Activated CD4-positive, alpha-beta T cell treated with anti-CD3 and anti-CD28 coated beads, Interleukin-2, amount 10 ng/mL, durations not matched to agents 7 days and 5 days (primary cell): ENCODE results near the gene CHPT1. TPM values are rescaled to one million over a fixed set of nuclear protein-coding genes. Genes with fewer than 3 reads are reported as not detected.
A peak's percentile ranks its signal among the peaks of the same experiment; 100 is the strongest.
"Not testable (repeated sequence)": the region's sequence is repeated elsewhere in the genome, so short reads cannot be mapped to it uniquely, and the experiment has no call there.

Experiments
- CTCF ChIA-PET: fragments of 350-600 bp; sonication (Branson Sonifier 250); formaldehyde crosslinking; loops from one replicate; lab custom pipeline; 2021; ENCODE audit warnings: antibody characterized with exemption; lab: Charles Lee
- POLR2A ChIA-PET: fragments of 350-600 bp; sonication (Branson Sonifier 250); formaldehyde crosslinking; loops from one replicate; lab custom pipeline; 2021; ENCODE audit warnings: antibody characterized with exemption; lab: Charles Lee
- DNase-seq: peaks from one replicate; pipeline ENCODE4 v3.0.0-alpha.2; 2020
- H3K27ac Mint-ChIP-seq: one replicate; pipeline ENCODE4 v1.8.0; 2021; ENCODE audit warnings: mild to moderate bottlenecking, moderate library complexity, mixed read lengths
- H3K27me3 Mint-ChIP-seq: one replicate; pipeline ENCODE4 v1.8.0; 2021; ENCODE audit warnings: mixed read lengths
- H3K36me3 Mint-ChIP-seq: one replicate; pipeline ENCODE4 v1.8.0; 2021; ENCODE audit warnings: low read depth, mixed read lengths
- H3K4me1 Mint-ChIP-seq: one replicate; pipeline ENCODE4 v1.8.0; 2021; ENCODE audit warnings: mixed read lengths
- H3K4me3 Mint-ChIP-seq: one replicate; pipeline ENCODE4 v1.8.0; 2021; ENCODE audit warnings: mild to moderate bottlenecking, moderate library complexity, mixed read lengths
- H3K9me3 Mint-ChIP-seq: one replicate; pipeline ENCODE4 v1.8.0; 2021; ENCODE audit warnings: mixed read lengths
- total RNA-seq, 2 experiments: library from RNA; stranded (reverse); gene quantifications; one replicate each; pipeline ENCODE4 v1.2.3, GENCODE V29; 2021

The CHPT1 gene
- 10 to 100 TPM in 1 of 2 experiments, 1 to 10 TPM in 1; 9.5 to 11.8 TPM for total RNA-seq

GRCh38 chr12:101697197-101697929 is at the start of gene CHPT1:
Gene CHPT1 (plus strand): TSS chr12:101697640. CDS start chr12:101697862, 222 bp downstream.
- CTCF ChIA-PET: interaction anchor here (1.1 kb wide), 1 partner anchor 49 kb away, joined by 3 read pairs; no protein-coding TSS in a partner anchor
- Mint-ChIP-seq H3K27me3 (no peaks in the 10 kb centered on the region), H3K27ac (peak within 1 kb of the TSS; percentile 86), H3K36me3 (no peaks in the 10 kb centered on the region), H3K4me3 (peak within 1 kb of the TSS; percentile 81), H3K9me3 (no peaks in the 10 kb centered on the region), H3K4me1 (peaks cover 38% of the 10 kb centered on the region)
- DNase-seq: peak; percentile 54
- POLR2A ChIA-PET: no interaction called here

GRCh38 chr12:101647711-101648110 is 49.7 kb upstream of the CHPT1 start:
- Mint-ChIP-seq H3K4me3 (no peak overlapping the region), H3K9me3 (no peaks in the 10 kb centered on the region), H3K4me1 (no peaks in the 10 kb centered on the region), H3K36me3 (no peaks in the 10 kb centered on the region), H3K27ac (no peak overlapping the region), H3K27me3 (peaks cover 42% of the 10 kb centered on the region)
- ChIA-PET CTCF (interaction anchor here (1.4 kb wide), 1 partner anchor 12 kb away, joined by 3 read pairs; no protein-coding TSS in a partner anchor), POLR2A (no interaction called here)
- no peak for DNase-seq

DNA sequence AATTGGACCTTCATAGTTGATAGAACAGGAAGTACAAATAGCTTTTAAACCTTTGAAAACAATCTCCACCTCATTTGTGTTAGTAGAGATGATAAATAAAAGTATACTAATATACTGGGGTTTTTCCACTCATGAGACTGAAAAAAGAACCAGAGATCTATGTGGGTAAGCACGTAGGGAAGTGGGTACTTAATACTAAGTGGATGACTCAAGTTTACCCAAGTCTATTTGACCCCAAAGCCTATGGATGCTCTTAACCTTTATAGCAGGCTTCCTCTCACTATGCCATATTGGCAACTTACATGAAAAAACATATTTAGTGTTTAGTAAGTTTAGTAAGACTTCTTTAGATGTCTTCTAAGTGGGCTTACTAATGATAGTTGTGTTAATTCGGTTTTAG is 49.2 kb upstream of the CHPT1 start:
- no peaks in the 10 kb centered on the region for H3K36me3 Mint-ChIP-seq
- H3K4me3 Mint-ChIP-seq: no peak overlapping the region
- DNase-seq: no peak
- no peaks in the 10 kb centered on the region for H3K4me1 Mint-ChIP-seq
- no peaks in the 10 kb centered on the region for H3K9me3 Mint-ChIP-seq
- H3K27me3 Mint-ChIP-seq: peaks cover 39% of the 10 kb centered on the region
- no peak overlapping the region for H3K27ac Mint-ChIP-seq
- POLR2A ChIA-PET: no interaction called here
- CTCF ChIA-PET: no interaction called here

GRCh38 chr12:101650346-101651117 is 46.9 kb upstream of the CHPT1 start:
- H3K4me3 Mint-ChIP-seq: no peak overlapping the region
- CTCF ChIA-PET: no interaction called here
- H3K4me1 Mint-ChIP-seq: no peaks in the 10 kb centered on the region
- POLR2A ChIA-PET: no interaction called here
- no peaks in the 10 kb centered on the region for H3K36me3 Mint-ChIP-seq
- H3K9me3 Mint-ChIP-seq: no peaks in the 10 kb centered on the region
- no peak for DNase-seq
- H3K27me3 Mint-ChIP-seq: peaks cover 38% of the 10 kb centered on the region
- no peak overlapping the region for H3K27ac Mint-ChIP-seq

DNA sequence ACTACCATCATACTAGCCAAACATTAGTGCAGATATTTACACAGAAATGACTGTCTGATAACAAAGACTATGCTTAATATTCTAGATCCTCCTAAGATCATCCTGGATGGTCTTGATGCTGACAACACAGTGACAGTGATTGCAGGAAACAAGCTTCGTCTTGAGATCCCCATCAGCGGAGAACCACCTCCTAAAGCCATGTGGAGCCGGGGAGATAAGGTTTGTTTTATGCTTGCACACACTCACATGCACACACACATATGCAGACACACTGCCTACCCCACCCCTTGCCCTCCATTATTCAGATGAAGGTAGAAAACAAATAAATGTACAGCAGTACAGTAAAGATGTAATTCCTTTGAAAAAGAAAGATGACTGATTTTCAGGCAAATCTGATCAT is 44.4 kb upstream of the CHPT1 start:
- POLR2A ChIA-PET: no interaction called here
- CTCF ChIA-PET: no interaction called here
- Mint-ChIP-seq H3K36me3 (no peaks in the 10 kb centered on the region), H3K27ac (no peak overlapping the region), H3K27me3 (peaks cover 31% of the 10 kb centered on the region), H3K9me3 (no peaks in the 10 kb centered on the region), H3K4me3 (no peak overlapping the region), H3K4me1 (no peaks in the 10 kb centered on the region)
- no peak for DNase-seq

DNA sequence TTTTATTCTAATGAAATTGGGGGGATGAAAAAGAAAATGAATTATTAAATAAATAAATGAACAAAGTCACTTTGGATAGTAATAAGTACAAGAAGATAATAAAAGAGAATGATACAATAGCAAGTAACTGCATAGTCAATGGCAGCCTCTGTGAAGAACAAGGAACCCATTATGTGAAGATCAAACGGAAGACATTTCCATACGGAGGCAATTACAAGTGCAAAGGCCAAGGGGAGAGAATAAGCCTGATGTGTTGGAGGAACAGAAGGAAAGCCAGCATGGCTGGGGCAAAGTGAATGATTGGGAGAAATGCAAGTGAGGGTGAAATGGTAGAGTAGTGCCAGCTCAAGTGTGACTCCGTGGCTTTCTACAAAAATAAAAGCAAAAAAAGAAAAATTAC is 43.9 kb upstream of the CHPT1 start:
- Mint-ChIP-seq H3K4me3 (no peak overlapping the region), H3K27me3 (peaks cover 35% of the 10 kb centered on the region), H3K4me1 (no peaks in the 10 kb centered on the region), H3K36me3 (no peaks in the 10 kb centered on the region), H3K9me3 (no peaks in the 10 kb centered on the region), H3K27ac (no peak overlapping the region)
- ChIA-PET POLR2A (no interaction called here), CTCF (interaction anchor here (0.6 kb wide), 1 partner anchor 234 kb away, joined by 5 read pairs; no protein-coding TSS in a partner anchor)
- no peak for DNase-seq

DNA sequence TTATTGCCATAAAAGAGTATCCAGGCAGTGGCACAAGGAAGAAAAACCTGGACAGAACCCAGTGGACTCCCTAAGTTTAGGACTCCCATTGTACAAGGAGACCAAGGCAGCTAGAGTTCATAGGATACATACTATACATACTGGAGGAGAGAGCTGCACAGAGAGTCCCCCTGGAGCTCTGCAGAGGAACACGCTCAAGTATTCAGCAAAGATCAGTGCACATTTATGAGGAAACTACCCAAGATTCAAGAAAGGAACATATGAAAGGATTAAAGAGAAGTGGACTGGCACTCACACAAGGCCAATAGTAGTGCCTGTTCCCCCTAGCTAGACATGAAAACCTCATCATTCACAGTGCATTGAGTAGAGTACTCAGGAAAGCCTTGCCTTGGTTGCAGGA is 43.0 kb upstream of the CHPT1 start:
- H3K4me1 Mint-ChIP-seq: no peaks in the 10 kb centered on the region
- H3K36me3 Mint-ChIP-seq: no peaks in the 10 kb centered on the region
- CTCF ChIA-PET: interaction anchor here (0.6 to 1.2 kb wide), 2 partner anchors 53 to 235 kb away, joined by 3 to 5 read pairs; no protein-coding TSS in a partner anchor
- POLR2A ChIA-PET: no interaction called here
- no peak overlapping the region for H3K4me3 Mint-ChIP-seq
- H3K27ac Mint-ChIP-seq: no peak overlapping the region
- peaks cover 36% of the 10 kb centered on the region for H3K27me3 Mint-ChIP-seq
- H3K9me3 Mint-ChIP-seq: no peaks in the 10 kb centered on the region
- DNase-seq: no peak

GRCh38 chr12:101655393-101655792 is 42.0 kb upstream of the CHPT1 start:
- POLR2A ChIA-PET: no interaction called here

GRCh38 chr12:101660662-101661061 is 36.8 kb upstream of the CHPT1 start:
- H3K4me3 Mint-ChIP-seq, POLR2A ChIA-PET, H3K36me3 Mint-ChIP-seq, CTCF ChIA-PET, DNase-seq, H3K4me1 Mint-ChIP-seq, H3K27ac Mint-ChIP-seq, H3K9me3 Mint-ChIP-seq: not testable (repeated sequence)
- H3K27me3 Mint-ChIP-seq: peaks cover 21% of the 10 kb centered on the region

More at GRCh38 chr12:101655393-101655792, 42.0 kb upstream of the CHPT1 start:
- H3K27me3 Mint-ChIP-seq: peaks cover 37% of the 10 kb centered on the region
- H3K36me3 Mint-ChIP-seq: no peaks in the 10 kb centered on the region
- no peak overlapping the region for H3K4me3 Mint-ChIP-seq
- CTCF ChIA-PET: interaction anchor here (1.2 kb wide), 1 partner anchor 52 kb away, joined by 3 read pairs; no protein-coding TSS in a partner anchor
- H3K9me3 Mint-ChIP-seq: no peaks in the 10 kb centered on the region
- no peaks in the 10 kb centered on the region for H3K4me1 Mint-ChIP-seq
- no peak overlapping the region for H3K27ac Mint-ChIP-seq
- DNase-seq: no peak

DNA sequence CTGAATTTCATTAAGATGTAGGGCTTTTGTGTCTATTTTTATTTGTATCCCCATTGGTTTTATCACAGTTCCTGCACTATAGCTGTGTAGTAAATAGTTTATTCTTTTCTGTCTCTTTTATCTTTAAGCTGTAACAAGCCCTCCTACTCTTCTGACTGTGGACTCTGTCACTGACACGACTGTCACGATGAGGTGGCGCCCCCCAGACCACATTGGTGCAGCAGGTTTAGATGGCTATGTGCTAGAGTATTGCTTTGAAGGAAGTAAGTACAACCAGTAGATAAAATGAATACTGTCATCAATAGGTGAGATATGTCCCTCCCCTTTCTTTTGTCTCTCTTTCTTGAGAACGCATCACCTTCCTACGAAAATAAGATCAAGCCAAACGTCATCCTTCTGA is 34.1 kb upstream of the CHPT1 start:
- peaks cover 29% of the 10 kb centered on the region for H3K27me3 Mint-ChIP-seq
- H3K4me1 Mint-ChIP-seq: no peaks in the 10 kb centered on the region
- ChIA-PET CTCF (no interaction called here), POLR2A (no interaction called here)
- no peak for DNase-seq
- H3K36me3 Mint-ChIP-seq: no peaks in the 10 kb centered on the region
- H3K9me3 Mint-ChIP-seq: no peaks in the 10 kb centered on the region
- H3K4me3 Mint-ChIP-seq: no peak overlapping the region
- no peak overlapping the region for H3K27ac Mint-ChIP-seq

DNA sequence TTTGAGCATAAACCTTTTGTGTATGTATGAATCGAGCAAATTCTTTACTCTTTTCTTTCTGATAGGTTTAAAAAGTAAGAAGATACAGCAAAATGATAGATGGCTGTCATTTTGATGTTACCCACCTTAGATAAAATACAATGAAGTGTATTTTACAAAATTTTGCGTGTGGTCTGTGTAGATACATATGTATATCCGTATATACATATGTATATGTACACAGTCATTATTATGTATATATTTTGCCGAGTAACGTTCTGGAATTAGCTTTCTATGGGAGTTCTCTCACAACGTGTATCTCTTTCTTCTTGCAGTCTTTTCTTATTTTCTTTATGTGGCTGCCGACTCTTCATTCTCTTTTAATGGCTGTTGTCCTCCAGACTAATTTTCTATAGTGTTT is 32.4 kb upstream of the CHPT1 start:
- CTCF ChIA-PET: no interaction called here
- Mint-ChIP-seq H3K27me3 (peaks cover 22% of the 10 kb centered on the region), H3K36me3 (no peaks in the 10 kb centered on the region), H3K27ac (no peak overlapping the region), H3K9me3 (no peaks in the 10 kb centered on the region), H3K4me3 (no peak overlapping the region), H3K4me1 (peaks cover 2% of the 10 kb centered on the region)
- POLR2A ChIA-PET: no interaction called here
- no peak for DNase-seq

DNA sequence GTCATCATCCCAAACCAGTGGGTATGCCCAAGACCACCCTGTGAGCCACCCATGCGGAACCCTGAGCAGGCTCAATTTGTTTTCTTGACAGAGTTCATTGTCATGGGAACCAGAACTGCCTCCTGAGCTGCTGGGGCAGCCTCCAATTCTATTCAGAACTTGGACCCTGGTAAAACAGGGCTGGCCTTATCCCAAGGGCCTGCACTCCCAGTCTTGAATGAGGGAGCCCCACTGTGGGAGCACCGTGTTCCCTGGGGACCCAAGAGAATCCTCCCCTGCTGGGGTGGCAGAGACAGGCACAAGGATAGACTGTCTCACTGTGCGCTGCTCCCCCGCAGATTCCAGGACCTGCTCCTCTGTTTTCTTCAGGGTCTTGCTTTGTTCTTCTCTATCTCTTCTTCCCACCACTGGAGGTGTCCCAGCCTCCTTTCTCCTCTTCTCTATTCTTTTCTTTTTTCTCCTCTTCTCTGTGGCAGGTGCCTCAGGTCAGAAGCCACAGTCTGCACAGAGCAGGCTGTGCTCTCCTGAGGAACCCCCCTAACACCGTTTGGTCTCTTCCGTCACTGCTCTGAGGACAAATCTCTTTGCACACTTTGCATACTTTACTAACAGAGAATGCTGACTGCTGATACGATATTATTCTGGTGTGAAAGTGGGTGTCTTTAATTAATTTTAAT is 31.2 kb upstream of the CHPT1 start:
- Mint-ChIP-seq H3K9me3 (no peaks in the 10 kb centered on the region), H3K4me1 (peaks cover 13% of the 10 kb centered on the region), H3K4me3 (no peak overlapping the region), H3K27me3 (peaks cover 21% of the 10 kb centered on the region), H3K36me3 (no peaks in the 10 kb centered on the region), H3K27ac (no peak overlapping the region)
- no peak for DNase-seq
- ChIA-PET POLR2A (no interaction called here), CTCF (no interaction called here)
